ENCODE results near the gene S100A7A. TPM values are rescaled to one million over a fixed set of nuclear protein-coding genes. Genes with fewer than 3 reads are reported as not detected.
A peak's percentile ranks its signal among the peaks of the same experiment; 100 is the strongest.

S100A7A gene
- polyA plus RNA-seq, 1 of the 3 experiments (the other 2 are of a cell fraction): not detected

GRCh38 chr1:153465811-153466636 lies 49.7 kb downstream of the S100A7A start (continued):
- TF ChIP-seq, protein P1, sequence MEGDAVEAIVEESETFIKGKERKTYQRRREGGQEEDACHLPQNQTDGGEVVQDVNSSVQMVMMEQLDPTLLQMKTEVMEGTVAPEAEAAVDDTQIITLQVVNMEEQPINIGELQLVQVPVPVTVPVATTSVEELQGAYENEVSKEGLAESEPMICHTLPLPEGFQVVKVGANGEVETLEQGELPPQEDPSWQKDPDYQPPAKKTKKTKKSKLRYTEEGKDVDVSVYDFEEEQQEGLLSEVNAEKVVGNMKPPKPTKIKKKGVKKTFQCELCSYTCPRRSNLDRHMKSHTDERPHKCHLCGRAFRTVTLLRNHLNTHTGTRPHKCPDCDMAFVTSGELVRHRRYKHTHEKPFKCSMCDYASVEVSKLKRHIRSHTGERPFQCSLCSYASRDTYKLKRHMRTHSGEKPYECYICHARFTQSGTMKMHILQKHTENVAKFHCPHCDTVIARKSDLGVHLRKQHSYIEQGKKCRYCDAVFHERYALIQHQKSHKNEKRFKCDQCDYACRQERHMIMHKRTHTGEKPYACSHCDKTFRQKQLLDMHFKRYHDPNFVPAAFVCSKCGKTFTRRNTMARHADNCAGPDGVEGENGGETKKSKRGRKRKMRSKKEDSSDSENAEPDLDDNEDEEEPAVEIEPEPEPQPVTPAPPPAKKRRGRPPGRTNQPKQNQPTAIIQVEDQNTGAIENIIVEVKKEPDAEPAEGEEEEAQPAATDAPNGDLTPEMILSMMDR (IDR thresholded peaks at IDR 0.05): peak; percentile 83
- no peak for TF ChIP-seq PBX3 (IDR thresholded peaks at IDR 0.05)

- CTCF ChIA-PET: interaction anchor here (1.1 to 5.9 kb wide), 10 partner anchors 16 to 124 kb away, joined by 3 to 79 read pairs (median 5); partner anchors contain the start of gene PGLYRP4
- H3F3A ChIP-seq (replicated peaks; ENCODE audit: insufficient read depth): no peaks in the 10 kb centered on the region
- H3K79me2 ChIP-seq (ENCODE audit: insufficient read depth): no peaks in the 10 kb centered on the region
- no peaks in the 10 kb centered on the region for H3K9me2 ChIP-seq
- H4K20me1 ChIP-seq (ENCODE audit: insufficient read depth): no peaks in the 10 kb centered on the region
- H3K36me3 ChIP-seq (replicated peaks in 1 of 2; ENCODE audit: control insufficient read depth in 1 of 2, insufficient read depth in 2 of 2, low read length in 1 of 2): no peaks in the 10 kb centered on the region
- H3K27ac ChIP-seq (ENCODE audit: low read depth in 2 of 2, low read length in 1 of 2): no peak overlapping the region
- H3K4me1 ChIP-seq (ENCODE audit: control insufficient read depth in 1 of 2, insufficient read depth in 2 of 2, low read depth in 1 of 2, low read length in 1 of 2): peaks cover 2 to 4% of the 10 kb centered on the region in 2 experiments; a peak in 1 of 4 replicates
- no peak overlapping the region for H3K9ac ChIP-seq
- H2AFZ ChIP-seq (ENCODE audit: low read depth): no peak overlapping the region
- WGBS (ENCODE audit: low lambda C conversion rate): 24% methylated on average over 5 of the region's 5 CpGs
- H3K27me3 ChIP-seq (ENCODE audit: insufficient read depth): no peaks in the 10 kb centered on the region; the same call in 1 of the 2 replicates
- no peaks in the 10 kb centered on the region for H3K9me3 ChIP-seq
- POLR2A ChIA-PET: no interaction called here
- H3K4me3 ChIP-seq (ENCODE audit: low read depth in 2 of 2, low read length in 1 of 2): no peak overlapping the region
- no peak for DNase-seq
- H3K4me2 ChIP-seq: peak overlapping the region; percentile 30; the same call in 1 of the 2 replicates
- TF ChIP-seq RFX5 (IDR thresholded peaks at IDR 0.05; ENCODE audit: low read length) (no peak), PBX3 (IDR thresholded peaks at IDR 0.05) (no peak), NFIC (IDR thresholded peaks at IDR 0.05; ENCODE audit: borderline replicate concordance) (peak; percentile 75), FOXJ3 (CRISPR knock-in tag; IDR thresholded peaks at IDR 0.05) (no peak), POLR2AphosphoS5 (IDR thresholded peaks at IDR 0.05; ENCODE audit: low read depth, low read length) (no peak), REST (IDR thresholded peaks at IDR 0.05; ENCODE audit: low read depth, low read length) (no peak), MEF2A (IDR thresholded peaks at IDR 0.05; ENCODE audit: borderline replicate concordance, low read depth) (peak; percentile 76), IRF3 (IDR thresholded peaks at IDR 0.05; ENCODE audit: low read depth, low read length) (no peak), TEAD4 (IDR thresholded peaks at IDR 0.05; ENCODE audit: borderline replicate concordance, insufficient read depth) (peak; percentile 20; the same call in 1 of the 2 replicates), SMC3 (IDR thresholded peaks at IDR 0.05; ENCODE audit: low read depth, low read length) (no peak), SIN3A (IDR thresholded peaks at IDR 0.05; ENCODE audit: borderline replicate concordance, low read depth, low read length) (no peak), NRF1 (IDR thresholded peaks at IDR 0.05; ENCODE audit: low read depth, low read length) (no peak), FOXM1 (IDR thresholded peaks at IDR 0.05; ENCODE audit: low read depth) (no peak), TAF1 (IDR thresholded peaks at IDR 0.05; ENCODE audit: borderline replicate concordance, low read depth, low read length) (no peak), GABPA (IDR thresholded peaks at IDR 0.05; ENCODE audit: low read depth) (no peak)
- TF ChIP-seq, protein P2, sequence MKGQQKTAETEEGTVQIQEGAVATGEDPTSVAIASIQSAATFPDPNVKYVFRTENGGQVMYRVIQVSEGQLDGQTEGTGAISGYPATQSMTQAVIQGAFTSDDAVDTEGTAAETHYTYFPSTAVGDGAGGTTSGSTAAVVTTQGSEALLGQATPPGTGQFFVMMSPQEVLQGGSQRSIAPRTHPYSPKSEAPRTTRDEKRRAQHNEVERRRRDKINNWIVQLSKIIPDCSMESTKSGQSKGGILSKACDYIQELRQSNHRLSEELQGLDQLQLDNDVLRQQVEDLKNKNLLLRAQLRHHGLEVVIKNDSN (IDR thresholded peaks at IDR 0.05; ENCODE audit: borderline replicate concordance, low read depth): no peak
- TF ChIP-seq, protein P3, sequence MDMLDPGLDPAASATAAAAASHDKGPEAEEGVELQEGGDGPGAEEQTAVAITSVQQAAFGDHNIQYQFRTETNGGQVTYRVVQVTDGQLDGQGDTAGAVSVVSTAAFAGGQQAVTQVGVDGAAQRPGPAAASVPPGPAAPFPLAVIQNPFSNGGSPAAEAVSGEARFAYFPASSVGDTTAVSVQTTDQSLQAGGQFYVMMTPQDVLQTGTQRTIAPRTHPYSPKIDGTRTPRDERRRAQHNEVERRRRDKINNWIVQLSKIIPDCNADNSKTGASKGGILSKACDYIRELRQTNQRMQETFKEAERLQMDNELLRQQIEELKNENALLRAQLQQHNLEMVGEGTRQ (IDR thresholded peaks at IDR 0.05; ENCODE audit: borderline replicate concordance, low read depth, low read length): no peak
These were observed 50.6 kb downstream of the S100A7A start for GRCh38 chr1:153466908-153467307.
